ENCODE measurements around the gene HES1. TPM values are rescaled to one million over a fixed set of nuclear protein-coding genes. Genes with fewer than 3 reads are reported as not detected.
A peak's percentile ranks its signal among the peaks of the same experiment; 100 is the strongest.

The HES1 gene
- total and polyA plus RNA-seq, 9 of the 15 experiments (the other 6 are each of a cell fraction or from before 2014, with no cell fraction given), result 3.4 to 37.0 (median 19.3) TPM

DNA sequence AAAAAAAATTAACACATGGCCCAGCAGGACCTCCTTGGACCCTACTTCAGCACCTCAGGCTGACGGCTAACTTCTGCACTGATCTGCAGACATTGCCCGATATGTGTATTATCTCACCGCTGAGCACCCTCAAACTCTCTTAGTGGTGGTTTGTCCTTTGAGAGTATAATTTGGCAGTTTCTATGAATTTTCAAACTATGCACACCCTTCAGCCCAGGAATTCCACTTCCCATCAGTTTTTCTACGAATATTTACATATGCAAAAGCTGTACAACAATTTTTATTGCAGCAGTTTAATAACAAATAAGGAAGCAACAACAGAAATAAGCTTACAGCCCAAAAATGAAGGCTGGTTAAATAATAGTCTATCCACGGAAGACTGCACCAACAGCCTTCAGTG, 44.6 kb downstream of the HES1 start (continued):
- TF ChIP-seq TARDBP (IDR thresholded peaks at IDR 0.05), result no peak
- no peak for TF ChIP-seq SAP30 (IDR thresholded peaks at IDR 0.05; ENCODE audit: borderline replicate concordance, insufficient read depth, low read depth, low read length, poor library complexity, severe bottlenecking)

GRCh38 chr3:194181612-194182529, 45.9 kb downstream of the HES1 start:
- ATAC-seq, result no peak

More at GRCh38 chr3:194181612-194182529, 45.9 kb downstream of the HES1 start:
- TF ChIP-seq MITF (IDR thresholded peaks at IDR 0.05), result no peak
- no peak for TF ChIP-seq SRSF9 (IDR thresholded peaks at IDR 0.05; ENCODE audit: borderline replicate concordance, low read depth, low read length)
- 0 out of 4 replicates have a peak, but pooled peaks of 1 of the 2 experiments have one; percentile 33 for TF ChIP-seq ETV6 (IDR thresholded peaks at IDR 0.05; ENCODE audit: borderline replicate concordance in 1 of 2, low read depth in 2 of 2, low read length in 1 of 2)
- TF ChIP-seq ETV6 (CRISPR knock-in tag; IDR thresholded peaks at IDR 0.05; ENCODE audit: borderline replicate concordance), result no peak
- no peak for TF ChIP-seq ZNF175 (CRISPR knock-in tag; IDR thresholded peaks at IDR 0.05; ENCODE audit: low read depth)
- TF ChIP-seq, protein P1, sequence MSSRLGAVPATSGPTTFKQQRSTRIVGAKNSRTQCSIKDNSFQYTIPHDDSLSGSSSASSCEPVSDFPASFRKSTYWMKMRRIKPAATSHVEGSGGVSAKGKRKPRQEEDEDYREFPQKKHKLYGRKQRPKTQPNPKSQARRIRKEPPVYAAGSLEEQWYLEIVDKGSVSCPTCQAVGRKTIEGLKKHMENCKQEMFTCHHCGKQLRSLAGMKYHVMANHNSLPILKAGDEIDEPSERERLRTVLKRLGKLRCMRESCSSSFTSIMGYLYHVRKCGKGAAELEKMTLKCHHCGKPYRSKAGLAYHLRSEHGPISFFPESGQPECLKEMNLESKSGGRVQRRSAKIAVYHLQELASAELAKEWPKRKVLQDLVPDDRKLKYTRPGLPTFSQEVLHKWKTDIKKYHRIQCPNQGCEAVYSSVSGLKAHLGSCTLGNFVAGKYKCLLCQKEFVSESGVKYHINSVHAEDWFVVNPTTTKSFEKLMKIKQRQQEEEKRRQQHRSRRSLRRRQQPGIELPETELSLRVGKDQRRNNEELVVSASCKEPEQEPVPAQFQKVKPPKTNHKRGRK (tag; IDR thresholded peaks at IDR 0.05), result peak; percentile 89
- TF ChIP-seq ZNF263 (CRISPR knock-in tag; IDR thresholded peaks at IDR 0.05; ENCODE audit: borderline replicate concordance), result peak; percentile 88
- H2AFZ ChIP-seq (ENCODE audit: low read depth, low read length), result peak overlapping the region; percentile 33; the same call in 1 of the 2 replicates
- no peaks in the 10 kb centered on the region for H4K20me1 ChIP-seq (replicated peaks; ENCODE audit: control insufficient read depth, insufficient read depth, low read length)
- ChIA-PET CTCF (ENCODE audit: low intra/inter-chr PET ratio) (no interaction called here), POLR2A (no interaction called here)
- H3K36me3 ChIP-seq (ENCODE audit: control insufficient read depth, insufficient read depth, low read length), result no peaks in the 10 kb centered on the region
- no peak overlapping the region for H3K4me3 ChIP-seq
- H3K27ac ChIP-seq (ENCODE audit: extremely low read depth, low read depth, low read length), result no peak overlapping the region
- no peaks in the 10 kb centered on the region for H3K9me3 ChIP-seq (replicated peaks; ENCODE audit: control insufficient read depth, insufficient read depth, low read depth, low read length)
- H3K9ac ChIP-seq (ENCODE audit: insufficient read depth in 1 of 2, low read depth in 2 of 2, low read length in 2 of 2), result no peak overlapping the region
- in situ Hi-C loops (cut with MboI), result no loop called here
- H3K4me1 ChIP-seq (replicated peaks in 1 of 2; ENCODE audit: control insufficient read depth in 2 of 2, insufficient read depth in 2 of 2, low read length in 2 of 2), result peaks cover 8 to 22% of the 10 kb centered on the region in 2 experiments
- no peaks in the 10 kb centered on the region for H3K79me2 ChIP-seq (ENCODE audit: control insufficient read depth, insufficient read depth, low read length)
- WGBS (ENCODE audit: insufficient coverage, low coverage, missing lambda C conversion rate), result 56% methylated on average over 8 of the region's 11 CpGs
- H3K9me1 ChIP-seq (ENCODE audit: control insufficient read depth, insufficient read depth, low read length), result no peaks in the 10 kb centered on the region
- intact Hi-C loops (cut with micrococcal nuclease), result no loop called here
- DNase-seq (ENCODE audit: extremely low read depth in 1 of 4, low spot score in 3 of 4), result no peak
- FAIRE-seq, result no peak
- BruUV-seq (replicated peaks), result no TSS peak
- no peak overlapping the region for H3K4me2 ChIP-seq (ENCODE audit: insufficient read depth, low read length)
- H3K27me3 ChIP-seq (ENCODE audit: control insufficient read depth in 2 of 2, insufficient read depth in 2 of 2, low read length in 2 of 2), result no peaks in the 10 kb centered on the region
